ENCODE measurements around the gene C3orf22. TPM values are rescaled to one million over a fixed set of nuclear protein-coding genes. Genes with fewer than 3 reads are reported as not detected.

The C3orf22 gene
- total and polyA plus RNA-seq, 12 donors: 0.26 TPM; not detected in 11

DNA sequence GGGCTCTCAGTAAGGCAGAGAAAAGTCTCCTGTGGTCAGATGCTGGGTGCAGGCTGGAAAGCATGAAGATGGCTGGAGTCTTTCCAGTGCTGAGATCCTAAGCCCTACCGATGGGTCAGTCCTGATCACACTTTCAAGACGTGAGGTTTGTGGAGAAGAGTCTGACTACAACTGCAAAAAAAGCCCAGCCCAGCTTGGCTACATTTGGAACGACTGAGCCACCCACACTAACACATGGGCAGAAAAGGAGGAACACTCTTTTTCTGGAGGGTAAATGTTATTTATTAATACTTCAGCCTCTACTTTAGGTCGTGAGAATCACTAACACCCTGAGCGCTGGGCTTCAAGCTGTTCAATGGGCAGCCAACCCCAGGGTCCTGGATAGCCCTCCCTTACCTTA lies 22.0 kb upstream of the C3orf22 start:
- DNase-seq (no peak), ATAC-seq (no peak)
- Histone ChIP-seq H3K4me3 (no peak overlapping the region), H3K4me1 (no peaks in the 10 kb centered on the region), H3K9me3 (peaks cover 0 to 16% (median 0%) of the 10 kb centered on the region in 11 donors), H3K27me3 (no peaks in the 10 kb centered on the region), H3K36me3 (no peaks in the 10 kb centered on the region), H3K27ac (no peak overlapping the region)
- no peak for TF ChIP-seq CTCF (IDR thresholded peaks at IDR 0.05)
- 85 to 87% methylated on average over 5 of the region's 5 CpGs for WGBS, 2 donors
- intact Hi-C loops (cut with DNase I): no loop called here

GRCh38 chr3:126578702-126579101 lies 20.0 kb upstream of the C3orf22 start:
- Histone ChIP-seq H3K4me3 (no peak overlapping the region), H3K27ac (no peak overlapping the region), H3K36me3 (no peaks in the 10 kb centered on the region), H3K4me1 (peaks cover 0 to 4% (median 0%) of the 10 kb centered on the region in 9 donors), H3K27me3 (no peaks in the 10 kb centered on the region), H3K9me3 (peaks cover 0 to 16% (median 0%) of the 10 kb centered on the region in 11 donors)
- intact Hi-C loops (cut with DNase I): no loop called here
- no peak for TF ChIP-seq CTCF (IDR thresholded peaks at IDR 0.05)
- ATAC-seq: peak in 1 of 8 donors; percentile 14
- WGBS, 2 donors: 91 to 93% methylated on average over 7 of the region's 7 CpGs
- DNase-seq: no peak

- no peak overlapping the region for H3K27ac ChIP-seq
- H3K36me3 ChIP-seq: no peaks in the 10 kb centered on the region
- H3K9me3 ChIP-seq: peaks cover 0 to 14% (median 0%) of the 10 kb centered on the region in 11 donors
- peaks cover 0 to 8% (median 0%) of the 10 kb centered on the region in 9 donors for H3K4me1 ChIP-seq
- WGBS, 2 donors: 50 to 56% methylated on average over 2 of the region's 2 CpGs
- no peaks in the 10 kb centered on the region for H3K27me3 ChIP-seq
- TF ChIP-seq CTCF (IDR thresholded peaks at IDR 0.05): no peak
- ATAC-seq (no peak), DNase-seq (no peak)
- intact Hi-C loops (cut with DNase I): no loop called here
- H3K4me3 ChIP-seq: no peak overlapping the region
Observed at GRCh38 chr3:126577261-126577660, 18.5 kb upstream of the C3orf22 start.

- TF ChIP-seq CTCF (IDR thresholded peaks at IDR 0.05): no peak
- Histone ChIP-seq H3K4me1 (peaks cover 0 to 8% (median 0%) of the 10 kb centered on the region in 9 donors), H3K27me3 (no peaks in the 10 kb centered on the region), H3K27ac (no peak overlapping the region), H3K36me3 (no peaks in the 10 kb centered on the region), H3K4me3 (no peak overlapping the region), H3K9me3 (no peaks in the 10 kb centered on the region)
- no peak for DNase-seq
- ATAC-seq: peak in 3 of 8 donors; percentile 18 to 50 (median 49)
- intact Hi-C loops (cut with DNase I): no loop called here
- WGBS, 2 donors: 74 to 78% methylated on average over 15 of the region's 15 CpGs
Observed at GRCh38 chr3:126573492-126574117, 14.9 kb upstream of the C3orf22 start.

Data from heart right ventricle (tissue), 16 donors.